ENCODE results near the gene ZNF789. TPM values are rescaled to one million over a fixed set of nuclear protein-coding genes. Genes with fewer than 3 reads are reported as not detected.
A peak's percentile ranks its signal among the peaks of the same experiment; 100 is the strongest.

The ZNF789 gene
- total RNA-seq, 1 experiment from 2014 or later: 15.1 TPM

DNA sequence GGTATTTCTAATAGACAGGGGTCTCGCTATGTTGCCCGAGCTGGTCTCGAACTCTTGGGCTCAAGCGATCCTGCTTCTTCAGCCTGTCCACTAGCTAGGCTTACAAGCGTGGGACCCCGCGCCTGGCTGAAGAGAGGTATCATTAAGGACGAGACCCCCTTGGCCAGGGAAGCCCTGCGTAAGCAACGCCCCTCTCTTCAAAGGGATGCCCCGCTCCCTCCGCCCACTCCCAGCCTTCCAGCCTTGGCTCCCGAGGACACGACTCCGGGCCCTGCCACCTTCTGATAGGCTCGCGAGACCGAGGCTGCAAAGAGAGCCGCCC, 31.6 kb downstream of the ZNF789 start:
- no peak overlapping the region for H3K18ac ChIP-seq (ENCODE audit: insufficient read length, low read depth, low read length)
- peaks cover 8% of the 10 kb centered on the region for H3K79me1 ChIP-seq (ENCODE audit: insufficient read depth, low read depth, low read length, poor library complexity, severe bottlenecking)
- H3K27me3 ChIP-seq (ENCODE audit: insufficient read depth, low read length): no peaks in the 10 kb centered on the region
- Mint-ChIP-seq H3K36me3 (ENCODE audit: insufficient read depth in 1 of 3, low read depth in 3 of 3) (peaks cover 6 to 16% (median 7%) of the 10 kb centered on the region in 3 experiments; a peak in 6 of 7 replicates), H3K27me3 (ENCODE audit: low read depth) (no peaks in the 10 kb centered on the region), H3K9me3 (no peaks in the 10 kb centered on the region; a peak in 2 of 5 replicates), H3K4me1 (peaks cover 13 to 23% of the 10 kb centered on the region in 2 experiments), H3K4me3 (peak overlapping the region; percentile 93 to 94), H3K27ac (peak overlapping the region; percentile 98 to 99 (median 98))
- H3K56ac ChIP-seq (ENCODE audit: insufficient read length, low read depth, low read length): no peak overlapping the region
- no peak overlapping the region for H2BK20ac ChIP-seq (ENCODE audit: low read depth, low read length, poor library complexity, severe bottlenecking)
- no peak overlapping the region for H3T11ph ChIP-seq (ENCODE audit: low read length)
- no peak overlapping the region for H2AFZ ChIP-seq (ENCODE audit: low read length)
- H2BK120ac ChIP-seq (ENCODE audit: low read depth, low read length, poor library complexity, severe bottlenecking): no peak overlapping the region
- H3K4ac ChIP-seq (ENCODE audit: low read depth, low read length): no peak overlapping the region
- no peak overlapping the region for H3K14ac ChIP-seq (ENCODE audit: insufficient read depth, low read length)
- H4K8ac ChIP-seq (replicated peaks; ENCODE audit: insufficient read length, low read depth, low read length): no peak overlapping the region
- no peak overlapping the region for H3K23ac ChIP-seq (ENCODE audit: insufficient read length, low read depth, low read length)
- no CpG with 5 or more reads among the region's 19 CpGs for WGBS (ENCODE audit: extremely low coverage, insufficient read length, low lambda C conversion rate)
- no peaks in the 10 kb centered on the region for H4K20me1 ChIP-seq (ENCODE audit: control insufficient read depth, insufficient read depth, insufficient read length)
- H3K79me2 ChIP-seq (ENCODE audit: insufficient read depth, low read length): peaks cover 13% of the 10 kb centered on the region; the same call in 1 of the 2 replicates
- H2BK12ac ChIP-seq (ENCODE audit: insufficient read length, low read depth, low read length): no peak overlapping the region
- H2BK5ac ChIP-seq (ENCODE audit: insufficient read length, low read length): no peak overlapping the region
- H3K4me1 ChIP-seq (ENCODE audit: insufficient read depth, low read length): no peaks in the 10 kb centered on the region; the same call in 1 of the 2 replicates
- H3K9me3 ChIP-seq (ENCODE audit: control insufficient read depth, low read depth, low read length): no peaks in the 10 kb centered on the region
- H4K5ac ChIP-seq (ENCODE audit: insufficient read length, low read depth, low read length): no peak overlapping the region
- DNase-seq: peak; percentile 100
- H3K23me2 ChIP-seq (ENCODE audit: insufficient read length, low read depth, low read length, poor library complexity, severe bottlenecking): peaks cover 19% of the 10 kb centered on the region
- H4K91ac ChIP-seq (ENCODE audit: insufficient read length, low read depth, low read length): no peak overlapping the region
- no peak overlapping the region for H2BK15ac ChIP-seq (ENCODE audit: low read depth, low read length)
- no peak for TF ChIP-seq CTCF (conservative IDR thresholded peaks at IDR 0.05)
- H3K9ac ChIP-seq (ENCODE audit: extremely low read depth, insufficient read length, low read length): no peak overlapping the region
- H3K27ac ChIP-seq (ENCODE audit: insufficient read length, low read depth, low read length): no peak overlapping the region
- H3K4me2 ChIP-seq (ENCODE audit: insufficient read depth, insufficient read length, low read length): peak overlapping the region; percentile 97
- H2AK5ac ChIP-seq (ENCODE audit: insufficient read length, low read length): no peak overlapping the region

All from H9 (cell line).